Rectal smooth muscle tissue (tissue), 1 donor: ENCODE data around the gene CXCR1.
A peak's percentile ranks its signal among the peaks of the same experiment; 100 is the strongest.

ENCODE experiments used
- H3K27ac ChIP-seq: one replicate; pipeline ENCODE4 v1.7.0; 2013; ENCODE audit warnings: low read depth, low read length, inconsistent platforms
- H3K27me3 ChIP-seq: one replicate; pipeline ENCODE4 v1.7.0; 2013; ENCODE audit warnings: low read length; ENCODE audit not compliant: control insufficient read depth, insufficient read depth
- H3K36me3 ChIP-seq: one replicate; pipeline ENCODE4 v1.7.0; 2013; ENCODE audit warnings: low read length; ENCODE audit not compliant: control insufficient read depth, insufficient read depth
- H3K4me1 ChIP-seq: one replicate; pipeline ENCODE4 v1.7.0; 2013; ENCODE audit warnings: low read length; ENCODE audit not compliant: control insufficient read depth, insufficient read depth
- H3K4me3 ChIP-seq: one replicate; pipeline ENCODE4 v1.7.0; 2013; ENCODE audit warnings: low read length
- H3K9ac ChIP-seq: one replicate; pipeline ENCODE4 v1.7.0; 2013; ENCODE audit warnings: low read length

Gene CXCR1

DNA sequence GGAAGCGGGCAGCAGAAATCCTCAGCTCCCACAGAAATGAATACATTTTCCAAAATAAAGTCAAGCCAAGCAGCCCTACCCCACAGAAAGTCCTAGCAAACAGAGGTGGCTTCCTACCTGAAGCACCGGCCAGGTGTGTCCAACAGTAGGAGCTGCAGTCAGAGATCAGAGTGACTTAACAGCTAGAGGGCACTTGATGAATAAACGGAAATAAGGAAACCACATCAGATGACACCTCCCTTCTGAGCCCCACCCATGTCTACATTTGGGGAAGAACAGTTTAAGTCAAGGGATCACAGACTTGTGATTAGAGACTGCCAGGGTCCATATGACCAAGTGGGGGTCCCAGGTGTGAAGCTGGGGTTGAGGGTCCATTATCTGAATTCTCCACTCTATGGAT, at the start of gene CXCR1:
Gene CXCR1, minus strand, starts transcription at position 172 of the 400 bp plus-strand sequence. CDS start 1,751 bp downstream, outside the sequence.
- Histone ChIP-seq H3K9ac (no peak within 1 kb of the TSS), H3K4me1 (no peaks in the 10 kb centered on the region), H3K27me3 (no peaks in the 10 kb centered on the region), H3K4me3 (no peak within 1 kb of the TSS), H3K27ac (no peak within 1 kb of the TSS), H3K36me3 (no peaks in the 10 kb centered on the region)

DNA sequence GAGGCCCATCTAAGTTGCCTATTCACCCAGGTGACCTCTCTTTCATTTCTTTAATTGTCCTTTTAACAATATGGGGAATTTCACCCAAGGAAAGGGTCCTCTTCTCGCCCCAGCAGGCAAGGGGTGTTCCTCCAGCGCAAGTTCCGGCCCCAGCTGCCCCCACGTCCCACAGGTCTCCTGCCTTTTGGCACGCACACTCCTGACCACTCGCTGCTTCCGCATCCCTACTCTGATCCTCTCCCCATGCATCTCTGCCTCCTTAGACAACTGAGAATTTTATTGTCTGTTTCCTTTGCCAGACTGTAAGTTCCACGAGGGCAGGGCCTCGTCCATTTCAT, 49.5 kb upstream of the CXCR1 start:
- Histone ChIP-seq H3K36me3 (no peaks in the 10 kb centered on the region), H3K4me1 (peaks cover 25% of the 10 kb centered on the region), H3K27me3 (no peaks in the 10 kb centered on the region), H3K4me3 (peak overlapping the region; percentile 76), H3K9ac (no peak overlapping the region), H3K27ac (peak overlapping the region; percentile 93)

- H3K4me1 ChIP-seq, result peaks cover 8% of the 10 kb centered on the region
- no peak overlapping the region for H3K4me3 ChIP-seq
- no peaks in the 10 kb centered on the region for H3K36me3 ChIP-seq
- no peaks in the 10 kb centered on the region for H3K27me3 ChIP-seq
- no peak overlapping the region for H3K27ac ChIP-seq
- no peak overlapping the region for H3K9ac ChIP-seq
These were observed 47.4 kb upstream of the CXCR1 start for GRCh38 chr2:218214116-218214515.

GRCh38 chr2:218209078-218209477, 42.3 kb upstream of the CXCR1 start:
- Histone ChIP-seq H3K4me1 (no peaks in the 10 kb centered on the region), H3K27ac (no peak overlapping the region), H3K36me3 (no peaks in the 10 kb centered on the region), H3K9ac (no peak overlapping the region), H3K27me3 (no peaks in the 10 kb centered on the region), H3K4me3 (no peak overlapping the region)

DNA sequence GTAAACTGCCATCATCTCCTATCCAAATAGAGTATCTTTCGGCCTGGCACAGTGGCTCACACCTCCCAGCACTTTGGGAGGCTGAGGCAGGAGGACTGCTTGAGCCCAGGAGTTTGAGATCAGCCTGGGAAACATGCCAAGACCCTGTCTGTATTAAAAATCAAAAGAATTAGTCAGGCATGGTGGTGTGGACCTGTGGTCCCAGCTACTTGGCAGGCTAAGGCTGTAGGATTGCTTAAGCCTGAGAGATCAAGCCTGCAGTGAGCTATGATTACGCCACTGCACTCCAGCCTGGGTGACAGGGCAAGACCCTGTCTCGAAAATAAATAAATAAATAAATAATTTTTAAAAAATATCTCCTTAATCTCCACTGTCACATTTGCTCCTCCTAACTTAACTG, 35.5 kb upstream of the CXCR1 start:
- Histone ChIP-seq H3K36me3 (no peaks in the 10 kb centered on the region), H3K27me3 (no peaks in the 10 kb centered on the region), H3K4me1 (no peaks in the 10 kb centered on the region), H3K9ac (no peak overlapping the region), H3K27ac (no peak overlapping the region), H3K4me3 (no peak overlapping the region)

DNA sequence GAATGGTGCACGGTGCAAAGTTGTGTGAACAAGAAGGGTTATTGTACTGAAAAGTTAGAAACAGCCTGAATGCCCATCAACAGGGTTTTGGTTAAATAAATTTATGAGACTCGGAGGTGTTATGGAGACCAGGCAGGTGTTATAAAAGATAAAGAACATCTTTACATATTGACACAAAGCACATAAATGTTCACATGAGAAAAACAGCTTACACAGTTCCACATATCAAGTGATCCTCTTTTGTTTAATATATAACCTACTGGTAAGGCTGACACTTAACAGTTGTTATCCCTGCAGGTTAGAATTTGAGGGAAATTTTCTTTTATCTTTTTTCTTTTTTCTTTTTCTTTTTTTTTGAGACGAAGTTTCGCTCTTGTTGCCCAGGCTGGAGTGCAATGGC, 30.2 kb upstream of the CXCR1 start:
- H3K9ac ChIP-seq, result no peak overlapping the region
- H3K27me3 ChIP-seq, result no peaks in the 10 kb centered on the region
- peaks cover 2% of the 10 kb centered on the region for H3K4me1 ChIP-seq
- H3K4me3 ChIP-seq, result no peak overlapping the region
- H3K36me3 ChIP-seq, result no peaks in the 10 kb centered on the region
- no peak overlapping the region for H3K27ac ChIP-seq

DNA sequence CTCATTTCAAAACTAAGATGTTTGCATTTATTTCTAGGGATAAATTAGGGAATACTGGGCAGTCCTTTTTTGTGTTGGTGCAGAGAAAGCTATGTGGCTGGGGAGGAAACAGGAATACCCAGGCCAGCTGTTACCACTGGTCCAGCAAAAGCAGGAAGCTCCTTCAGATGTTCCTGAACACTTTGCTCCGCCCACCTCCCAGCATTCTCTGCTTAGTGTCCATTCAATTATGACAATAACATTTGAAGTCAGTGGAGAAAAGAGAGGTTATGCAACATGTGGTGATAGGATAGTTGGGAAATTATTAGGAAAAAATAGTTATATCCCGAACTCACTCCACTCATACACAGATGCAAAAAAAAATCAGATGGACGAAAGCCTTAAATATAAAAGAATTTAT, 28.1 kb upstream of the CXCR1 start:
- H3K27ac ChIP-seq, result no peak overlapping the region
- H3K36me3 ChIP-seq, result no peaks in the 10 kb centered on the region
- no peak overlapping the region for H3K9ac ChIP-seq
- H3K27me3 ChIP-seq, result no peaks in the 10 kb centered on the region
- H3K4me1 ChIP-seq, result peaks cover 2% of the 10 kb centered on the region
- no peak overlapping the region for H3K4me3 ChIP-seq

DNA sequence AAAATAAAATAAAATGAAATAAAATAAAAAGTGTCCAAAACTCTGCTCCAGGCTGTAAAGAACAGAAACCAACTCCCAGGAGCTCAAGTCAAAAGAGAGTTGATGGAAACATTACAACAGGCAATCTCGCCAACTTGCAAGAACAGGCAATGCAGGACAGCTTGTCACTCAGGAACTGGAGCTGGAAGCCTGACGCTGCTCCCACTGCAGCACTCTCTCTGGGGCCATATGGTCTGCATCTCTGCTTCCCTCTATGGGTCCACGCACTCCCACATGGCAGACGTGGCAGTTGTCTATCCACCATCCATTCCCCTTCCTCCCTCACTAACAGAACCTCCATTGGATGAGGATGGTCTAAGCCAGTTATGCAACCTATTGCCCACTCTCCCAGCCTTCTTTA, 26.9 kb upstream of the CXCR1 start:
- Histone ChIP-seq H3K4me3 (no peak overlapping the region), H3K9ac (no peak overlapping the region), H3K27ac (no peak overlapping the region), H3K27me3 (no peaks in the 10 kb centered on the region), H3K4me1 (peaks cover 2% of the 10 kb centered on the region), H3K36me3 (no peaks in the 10 kb centered on the region)

- no peaks in the 10 kb centered on the region for H3K36me3 ChIP-seq
- no peaks in the 10 kb centered on the region for H3K27me3 ChIP-seq
- peak overlapping the region; percentile 30 for H3K27ac ChIP-seq
- no peak overlapping the region for H3K9ac ChIP-seq
- H3K4me1 ChIP-seq, result peaks cover 5% of the 10 kb centered on the region
- no peak overlapping the region for H3K4me3 ChIP-seq
These were observed 26.2 kb upstream of the CXCR1 start for GRCh38 chr2:218192902-218193430.

DNA sequence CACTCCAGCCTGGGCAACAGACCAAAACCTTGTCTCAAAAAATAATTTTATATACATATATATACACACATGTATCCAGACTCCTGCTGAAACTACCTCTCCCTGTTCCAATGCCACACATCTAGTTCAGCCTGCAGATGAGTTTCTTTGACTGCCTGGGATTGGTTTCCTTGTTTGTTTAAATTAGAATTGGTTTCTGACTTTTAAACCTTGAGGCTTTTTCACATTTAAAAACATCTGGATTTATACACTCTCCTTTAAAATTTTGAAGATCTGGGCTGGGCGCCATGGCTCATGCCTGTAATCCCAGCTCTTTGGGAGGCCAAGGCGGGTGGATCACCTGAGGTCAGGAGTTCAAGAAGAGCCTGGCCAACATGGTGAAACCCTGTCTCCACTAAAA, 21.8 kb upstream of the CXCR1 start:
- Histone ChIP-seq H3K27me3 (no peaks in the 10 kb centered on the region), H3K4me1 (peaks cover 18% of the 10 kb centered on the region), H3K4me3 (no peak overlapping the region), H3K9ac (no peak overlapping the region), H3K27ac (no peak overlapping the region), H3K36me3 (no peaks in the 10 kb centered on the region)

- Histone ChIP-seq H3K27me3 (no peaks in the 10 kb centered on the region), H3K9ac (no peak overlapping the region), H3K4me1 (peaks cover 16% of the 10 kb centered on the region), H3K27ac (peak overlapping the region; percentile 64), H3K36me3 (no peaks in the 10 kb centered on the region), H3K4me3 (no peak overlapping the region)
These were observed 20.7 kb upstream of the CXCR1 start for GRCh38 chr2:218187296-218188015.

DNA sequence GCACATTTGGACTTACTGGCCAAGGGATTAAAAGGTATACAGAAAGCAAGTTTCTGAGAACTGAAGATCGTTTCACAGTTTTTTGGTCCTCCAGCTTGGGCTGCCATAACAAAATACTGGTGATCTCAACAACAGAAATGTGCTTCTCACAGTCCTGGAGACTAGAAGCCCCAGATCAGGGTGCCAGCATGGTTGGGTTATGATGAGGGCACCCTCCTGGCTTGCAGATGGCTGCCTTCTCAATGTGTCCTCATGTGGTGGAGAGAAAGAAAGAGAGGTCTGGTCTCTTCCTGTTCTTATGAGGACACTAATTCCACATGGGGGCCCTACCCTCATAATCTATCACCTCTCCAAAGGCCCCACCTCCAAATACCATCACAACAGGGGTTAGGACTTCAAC, 20.1 kb upstream of the CXCR1 start:
- H3K9ac ChIP-seq, result no peak overlapping the region
- H3K27ac ChIP-seq, result peak overlapping the region; percentile 64
- H3K4me1 ChIP-seq, result peaks cover 16% of the 10 kb centered on the region
- H3K4me3 ChIP-seq, result no peak overlapping the region
- H3K27me3 ChIP-seq, result no peaks in the 10 kb centered on the region
- H3K36me3 ChIP-seq, result no peaks in the 10 kb centered on the region

DNA sequence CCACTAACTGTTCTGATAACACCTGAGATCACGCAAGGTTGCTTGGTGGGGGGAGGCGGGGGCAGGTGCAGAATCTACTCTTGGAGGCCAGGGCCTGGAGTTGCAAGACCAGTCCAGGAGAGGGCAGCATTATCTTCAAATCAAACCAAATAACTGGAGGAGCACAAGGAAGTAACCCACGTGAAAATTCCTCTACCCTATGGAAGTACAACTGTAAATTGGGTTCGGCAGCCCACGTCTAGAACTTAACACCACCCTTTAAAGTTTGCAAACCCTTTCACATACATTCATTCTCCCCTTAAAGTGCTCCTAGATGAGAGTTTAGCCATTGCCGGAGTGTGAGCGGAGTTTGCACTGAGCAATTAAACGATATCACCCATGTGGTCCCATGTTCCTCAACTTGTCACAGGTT, 19.6 kb upstream of the CXCR1 start:
- Histone ChIP-seq H3K4me3 (no peak overlapping the region), H3K9ac (no peak overlapping the region), H3K27ac (peak overlapping the region; percentile 64), H3K4me1 (peaks cover 16% of the 10 kb centered on the region), H3K36me3 (no peaks in the 10 kb centered on the region), H3K27me3 (no peaks in the 10 kb centered on the region)
